H1 (cell line): Measurements from ENCODE around the gene OR6V1. TPM values are rescaled to one million over a fixed set of nuclear protein-coding genes. Genes with fewer than 3 reads are reported as not detected.

Source experiments
- CTCF ChIA-PET: fragments of 300-600 bp; sonication (Branson Sonifier 250); formaldehyde crosslinking; loops from one replicate; lab custom pipeline; 2021; ENCODE audit not compliant: partially characterized antibody; lab: Charles Lee
- POLR2A ChIA-PET: fragments of 300-600 bp; sonication (Branson Sonifier 250); formaldehyde crosslinking; loops from one replicate; lab custom pipeline; 2021; ENCODE audit warnings: inconsistent platforms; ENCODE audit not compliant: partially characterized antibody; lab: Charles Lee
- DNase-seq, 2 experiments: peaks; one replicate each; pipeline versions ENCODE4 v3.0.0 to v3.0.0-alpha.2; 2010 to 2022; ENCODE audit warnings: low spot score in 2 of 2, low read depth in 1 of 2, mixed read lengths in 1 of 2
- FAIRE-seq: peaks from 2 replicates; lab custom pipeline; 2011; peaks lifted over from hg19 to GRCh38; lab: Jason Lieb, UNC
- H2AFZ ChIP-seq: 2 replicates; pipeline ENCODE4 v1.8.1; 2012; ENCODE audit warnings: low read length, inconsistent platforms
- H2AK5ac ChIP-seq: 2 replicates; pipeline ENCODE4 v1.6.1; 2013; ENCODE audit warnings: low read depth, low read length
- H2BK120ac ChIP-seq: replicated peaks from 2 replicates; pipeline ENCODE3; 2013; ENCODE audit warnings: low read depth, low read length, inconsistent platforms
- H2BK12ac ChIP-seq: 2 replicates; pipeline ENCODE4 v1.6.1; 2013; ENCODE audit warnings: low read depth, low read length
- H2BK15ac ChIP-seq: 2 replicates; pipeline ENCODE4 v1.6.1; 2013; ENCODE audit warnings: low read length
- H2BK20ac ChIP-seq: 2 replicates; pipeline ENCODE4 v1.6.1; 2013; ENCODE audit warnings: low read length
- H2BK5ac ChIP-seq: 2 replicates; pipeline ENCODE4 v1.6.1; 2013; ENCODE audit warnings: low read depth, low read length
- H3K14ac ChIP-seq: 2 replicates; pipeline ENCODE4 v1.6.1; 2013; ENCODE audit warnings: inconsistent platforms; ENCODE audit not compliant: insufficient read length
- H3K18ac ChIP-seq: 2 replicates; pipeline ENCODE4 v1.6.1; 2013; ENCODE audit warnings: low read length; ENCODE audit errors: extremely low read depth
- H3K23ac ChIP-seq: 2 replicates; pipeline ENCODE4 v1.6.1; 2013; ENCODE audit warnings: inconsistent platforms; ENCODE audit not compliant: insufficient read length
- H3K23me2 ChIP-seq: 2 replicates; pipeline ENCODE4 v1.6.1; 2013; ENCODE audit warnings: low read depth, low read length
- H3K27ac ChIP-seq: 2 replicates; pipeline ENCODE4 v1.6.1; 2011; ENCODE audit warnings: low read depth, low read length, inconsistent platforms
- H3K27me3 ChIP-seq, 4 experiments: replicated peaks in 1 of 4; 1 replicate in 1 of 4; 2 replicates in 3 of 4; pipeline versions ENCODE4 v1.6.1 to v1.8.1; 2011 to 2013; ENCODE audit warnings: low read length in 3 of 4, mild to moderate bottlenecking in 3 of 4, inconsistent platforms in 2 of 4, mixed read lengths in 2 of 4, moderate library complexity in 1 of 4; ENCODE audit not compliant: control insufficient read depth in 3 of 4, insufficient read depth in 3 of 4; ENCODE audit errors: extremely low read depth in 1 of 4
- H3K36me3 ChIP-seq, 4 experiments: 2 replicates each; pipeline versions ENCODE4 v1.6.1 to v1.8.1; 2011 to 2013; ENCODE audit warnings: mild to moderate bottlenecking in 4 of 4, low read length in 3 of 4, moderate library complexity in 2 of 4, control low read depth in 1 of 4, inconsistent platforms in 1 of 4; ENCODE audit not compliant: insufficient read depth in 4 of 4, control insufficient read depth in 2 of 4
- H3K4ac ChIP-seq: replicated peaks from 2 replicates; pipeline ENCODE3; 2013; ENCODE audit warnings: low read length, low read depth, mixed read lengths, inconsistent platforms; ENCODE audit not compliant: insufficient read length
- H3K4me1 ChIP-seq, 4 experiments: replicated peaks in 1 of 4; 1 replicate in 1 of 4; 2 replicates in 3 of 4; pipeline versions ENCODE4 v1.6.1 to v1.8.1; 2011 to 2013; ENCODE audit warnings: low read length in 3 of 4, inconsistent platforms in 2 of 4, mixed read lengths in 1 of 4; ENCODE audit not compliant: insufficient read depth in 4 of 4, control insufficient read depth in 3 of 4
- H3K4me2 ChIP-seq, 2 experiments: 2 replicates each; pipeline versions ENCODE4 v1.6.1 to v1.8.1; 2011 to 2013; ENCODE audit warnings: low read depth in 2 of 2, low read length in 2 of 2, control low read depth in 1 of 2, inconsistent platforms in 1 of 2, mild to moderate bottlenecking in 1 of 2; ENCODE audit not compliant: insufficient read depth in 1 of 2
- H3K4me3 ChIP-seq, 4 experiments: fragments of 200-600, 300-600 bp in 1 of 4; sonication (generic), shearing (Covaris generic), sonication (Bioruptor Twin) in 1 of 4; 2 replicates each; pipeline versions ENCODE4 v1.5.1 to v1.8.1; 2011 to 2016; ENCODE audit warnings: low read length in 4 of 4, low read depth in 3 of 4, control low read depth in 2 of 4, inconsistent platforms in 2 of 4, mild to moderate bottlenecking in 2 of 4, mixed read lengths in 1 of 4, moderate library complexity in 1 of 4; ENCODE audit not compliant: insufficient read depth in 2 of 4; ENCODE audit errors: extremely low read depth in 1 of 4
- H3K56ac ChIP-seq: replicated peaks from 2 replicates; pipeline ENCODE3; 2013; ENCODE audit warnings: low read depth, mild to moderate bottlenecking, mixed read lengths, low read length, inconsistent platforms; ENCODE audit not compliant: insufficient read length
- H3K79me1 ChIP-seq: 2 replicates; pipeline ENCODE4 v1.6.1; 2013; ENCODE audit warnings: low read depth, low read length, control low read depth
- H3K79me2 ChIP-seq, 2 experiments: 2 replicates each; pipeline versions ENCODE4 v1.6.1 to v1.8.1; 2012 to 2013; ENCODE audit warnings: low read length in 2 of 2, mild to moderate bottlenecking in 2 of 2, inconsistent platforms in 1 of 2; ENCODE audit not compliant: insufficient read depth in 2 of 2, control insufficient read depth in 1 of 2
- H3K9ac ChIP-seq, 4 experiments: replicated peaks in 1 of 4; 1 replicate in 1 of 4; 2 replicates in 3 of 4; pipeline versions ENCODE4 v1.6.1 to v1.8.1; 2011 to 2013; ENCODE audit warnings: low read depth in 3 of 4, low read length in 3 of 4, control low read depth in 2 of 4, mild to moderate bottlenecking in 2 of 4, moderate library complexity in 2 of 4, inconsistent platforms in 1 of 4; ENCODE audit errors: extremely low read depth in 1 of 4
- H3K9me3 ChIP-seq, 2 experiments: 2 replicates each; pipeline versions ENCODE4 v1.6.1 to v1.8.1; 2012 to 2013; ENCODE audit warnings: mild to moderate bottlenecking in 2 of 2, moderate library complexity in 2 of 2, control low read depth in 1 of 2, inconsistent platforms in 1 of 2, low read depth in 1 of 2, low read length in 1 of 2, mixed read lengths in 1 of 2; ENCODE audit not compliant: insufficient read depth in 2 of 2
- H4K20me1 ChIP-seq, 2 experiments: replicated peaks in 1 of 2; 2 replicates each; pipeline versions ENCODE3 to v1.8.1; 2011 to 2013; ENCODE audit warnings: inconsistent platforms in 2 of 2, low read length in 2 of 2, mild to moderate bottlenecking in 1 of 2; ENCODE audit not compliant: insufficient read depth in 2 of 2, control insufficient read depth in 1 of 2
- H4K5ac ChIP-seq: 2 replicates; pipeline ENCODE4 v1.6.1; 2013; ENCODE audit warnings: low read length, low read depth, mixed read lengths, inconsistent platforms; ENCODE audit not compliant: insufficient read length
- H4K8ac ChIP-seq: 2 replicates; pipeline ENCODE4 v1.8.0; 2013; ENCODE audit warnings: mild to moderate bottlenecking, moderate library complexity, low read length, inconsistent platforms; ENCODE audit not compliant: insufficient read depth; ENCODE audit errors: extremely low read depth
- H4K91ac ChIP-seq: replicated peaks from 2 replicates; pipeline ENCODE3; 2013; ENCODE audit warnings: low read length, mixed read lengths, inconsistent platforms; ENCODE audit not compliant: insufficient read length
- JUN ChIP-seq: IDR thresholded peaks from 2 replicates; pipeline ENCODE4 v1.6.1; 2011; ENCODE audit warnings: low read depth, mild to moderate bottlenecking, improper control_type of control experiment, low read length
- JUND ChIP-seq: IDR thresholded peaks from 2 replicates; pipeline ENCODE4 v1.6.1; 2011; ENCODE audit warnings: mild to moderate bottlenecking, improper control_type of control experiment, low read length
- MAFK ChIP-seq: IDR thresholded peaks from 2 replicates; pipeline ENCODE4 v1.6.1; 2012; ENCODE audit warnings: low read depth, mild to moderate bottlenecking, improper control_type of control experiment, low read length
- NANOG ChIP-seq: IDR thresholded peaks from 2 replicates; pipeline ENCODE4 v1.6.1; 2011; ENCODE audit warnings: low read length, low read depth, mild to moderate bottlenecking, inconsistent platforms; ENCODE audit not compliant: insufficient read depth, poor library complexity, severe bottlenecking
- PHF8 ChIP-seq: fragments of 200-600 bp; sonication (generic); conservative IDR thresholded peaks from 2 replicates; pipeline ENCODE4 v1.7.1; 2012; ENCODE audit warnings: low read depth, mild to moderate bottlenecking, inconsistent platforms, low read length, moderate library complexity
- POLR2A ChIP-seq, 2 experiments: IDR thresholded peaks; 1 replicate in 1 of 2; 2 replicates in 1 of 2; pipeline ENCODE4 v1.6.1; 2011; ENCODE audit warnings: low read depth in 2 of 2, low read length in 2 of 2, mild to moderate bottlenecking in 2 of 2; ENCODE audit errors: control extremely low read depth in 1 of 2
- WGBS, 2 experiments: shearing (Covaris generic) in 1 of 2; methylation state at CpG; one replicate each; pipeline versions ENCODE4 v1.1.6 to v1.1.7; 2013 to 2015; ENCODE audit warnings: low lambda C conversion rate in 2 of 2, mixed read lengths in 2 of 2, inconsistent platforms in 1 of 2, low coverage in 1 of 2, missing lambda C conversion rate in 1 of 2; ENCODE audit not compliant: insufficient replicate concordance in 2 of 2, insufficient coverage in 1 of 2, insufficient read length in 1 of 2; ENCODE audit errors: extremely low coverage in 1 of 2, missing lambda C conversion rate in 1 of 2; 5-methylcytosine and 5-hydroxymethylcytosine counted together
- polyA plus RNA-seq, 7 experiments: library from polyadenylated mRNA; depleted of rRNA in 3 of 7; stranded (reverse) in 5 of 7; unstranded in 2 of 7; fragments of >200 nt in 5 of 7; fragments of 200-250 nt in 2 of 7; gene quantifications; 1 replicate in 5 of 7; 2 replicates in 1 of 7; 4 replicates in 1 of 7; pipeline versions ENCODE4 v1.2.1 to v1.2.3, GENCODE V29; 2011 to 2013; ENCODE audit warnings: missing spikeins in 2 of 7, mixed read lengths in 2 of 7
- total RNA-seq: library from RNA; stranded (reverse); fragmentation: NEBNext Ultra II Directional; extraction: Animal tissue kit (Norgen Biotek cat#: 25700); gene quantifications from 2 replicates; pipeline ENCODE4 v1.2.1, GENCODE V29; 2021

The OR6V1 gene
- total and polyA plus RNA-seq, 2 of the 8 experiments (the other 6 are each of a cell fraction or from before 2014, with no cell fraction given) = not detected

GRCh38 chr7:143068446-143068845, 16.3 kb downstream of the OR6V1 start:
- H2BK5ac ChIP-seq = no peak overlapping the region
- H4K8ac ChIP-seq = no peak overlapping the region
- WGBS, 2 experiments = 79% methylated on average over 2 of the region's 2 CpGs; no CpG with 5 or more reads in 1 of the 2 experiments
- no peak overlapping the region for H3K23ac ChIP-seq
- ChIA-PET CTCF (interaction anchor here (0.7 to 1.6 kb wide), 5 partner anchors 8 to 188 kb away, joined by 3 to 7 read pairs (median 3); no protein-coding TSS in a partner anchor), POLR2A (no interaction called here)
- no peak overlapping the region for H3K4me2 ChIP-seq
- H3K18ac ChIP-seq = no peak overlapping the region
- no peak overlapping the region for H2BK15ac ChIP-seq
- H3K9ac ChIP-seq = no peak overlapping the region
- H4K20me1 ChIP-seq = no peaks in the 10 kb centered on the region
- H3K27me3 ChIP-seq = no peaks in the 10 kb centered on the region
- no peak overlapping the region for H2AFZ ChIP-seq
- H3K36me3 ChIP-seq = no peaks in the 10 kb centered on the region
- no peak overlapping the region for H4K5ac ChIP-seq
- H3K4me1 ChIP-seq = peaks cover 0 to 6% (median under 1%) of the 10 kb centered on the region in 4 experiments; a peak in 2 of 7 replicates
- H3K14ac ChIP-seq = no peak overlapping the region
- H3K79me2 ChIP-seq = no peaks in the 10 kb centered on the region
- no peak overlapping the region for H3K4ac ChIP-seq
- DNase-seq = no peak
- FAIRE-seq = no peak
- H2AK5ac ChIP-seq = no peak overlapping the region
- no peak overlapping the region for H2BK20ac ChIP-seq
- no peak overlapping the region for H3K27ac ChIP-seq
- 0 out of 2 replicates have a peak, but pooled peaks cover 2% of the 10 kb centered on the region for H3K23me2 ChIP-seq
- H4K91ac ChIP-seq = no peak overlapping the region
- H3K4me3 ChIP-seq = no peak overlapping the region
- TF ChIP-seq JUN = no peak
- no peak for TF ChIP-seq PHF8
- no peak for TF ChIP-seq MAFK
- no peak for TF ChIP-seq JUND
- TF ChIP-seq POLR2A (IDR thresholded peaks at IDR 0.05; ENCODE audit: control extremely low read depth in 1 of 2, low read depth in 2 of 2, low read length in 2 of 2) = no peak
- no peak for TF ChIP-seq NANOG
- no peak overlapping the region for H2BK12ac ChIP-seq
- no peaks in the 10 kb centered on the region for H3K9me3 ChIP-seq
- no peaks in the 10 kb centered on the region for H3K79me1 ChIP-seq
- no peak overlapping the region for H3K56ac ChIP-seq
- no peak overlapping the region for H2BK120ac ChIP-seq
